K562 (cell line): ENCODE data around the gene CEP192. TPM values are rescaled to one million over a fixed set of nuclear protein-coding genes. Genes with fewer than 3 reads are reported as not detected.

Source experiments
- CBFA2T3 ChIP-seq: fragments of 450-650 bp; IDR thresholded peaks from 2 replicates; pipeline ENCODE4 v1.6.1; 2017
- ETV6 ChIP-seq, 3 experiments: fragments of 150-350 bp in 1 of 3; sonication (generic) in 1 of 3; formaldehyde crosslinking in 1 of 3; IDR thresholded peaks; 2 replicates each; pipeline versions ENCODE4 v1.6.1 to v1.8.0; 2014 to 2022; ENCODE audit warnings: borderline replicate concordance in 2 of 3, low read depth in 2 of 3, antibody characterized with exemption in 1 of 3, low read length in 1 of 3, mild to moderate bottlenecking in 1 of 3, missing genetic modification reagents in 1 of 3
- MAZ ChIP-seq, 2 experiments: fragments of 450-650 bp in 1 of 2; sonication (generic) in 1 of 2; formaldehyde crosslinking; IDR thresholded peaks in 1 of 2; conservative IDR thresholded peaks in 1 of 2; 2 replicates each; pipeline versions ENCODE4 v1.4.0 to v1.5.0; 2020; ENCODE audit warnings: mild to moderate bottlenecking in 1 of 2, missing genetic modification reagents in 1 of 2
- PHB2 ChIP-seq: fragments of 450-650 bp; IDR thresholded peaks from 2 replicates; pipeline ENCODE4 v1.6.1; 2017; ENCODE audit warnings: low read depth
- POLR2B ChIP-seq: fragments of 450-650 bp; IDR thresholded peaks from 2 replicates; pipeline ENCODE4 v1.6.1; 2018; ENCODE audit warnings: low read depth; ENCODE audit not compliant: partially characterized antibody
- RCOR1 ChIP-seq, 2 experiments: IDR thresholded peaks; 2 replicates each; pipeline ENCODE4 v1.6.1; 2012; ENCODE audit warnings: low read depth in 2 of 2, low read length in 2 of 2, borderline replicate concordance in 1 of 2, improper control_type of control experiment in 1 of 2
- SRF ChIP-seq, 2 experiments: fragments of 250-450, 450-650 bp in 1 of 2; sonication (Bioruptor Pico) in 1 of 2; sonication (generic) in 1 of 2; formaldehyde crosslinking; IDR thresholded peaks; 2 replicates each; pipeline versions ENCODE4 v1.5.0 to v1.5.1; 2020 to 2022; ENCODE audit warnings: mild to moderate bottlenecking in 1 of 2, missing genetic modification reagents in 1 of 2
- TAL1 ChIP-seq: fragments of 450-650 bp; IDR thresholded peaks from 2 replicates; pipeline ENCODE4 v1.6.1; 2016; ENCODE audit warnings: mild to moderate bottlenecking
- THRAP3 ChIP-seq: fragments of 450-650 bp; IDR thresholded peaks from 2 replicates; pipeline ENCODE4 v1.6.1; 2016; ENCODE audit warnings: mild to moderate bottlenecking, inconsistent platforms, borderline replicate concordance
- ZFP36 ChIP-seq: fragments of 150-350 bp; IDR thresholded peaks from 2 replicates; pipeline ENCODE4 v1.6.1; 2018; ENCODE audit warnings: low read length, low read depth; ENCODE audit not compliant: partially characterized antibody
- ZNF197 ChIP-seq: fragments of 200-800 bp; sonication (Bioruptor generic); IDR thresholded peaks from 2 replicates; pipeline ENCODE4 v1.6.1; 2016; ENCODE audit warnings: low read depth, missing genetic modification characterization, missing compliant biosample characterization
- ZNF316 ChIP-seq: fragments of 450-650 bp; IDR thresholded peaks from 2 replicates; pipeline ENCODE4 v1.6.1; 2016
- polyA plus RNA-seq, 8 experiments: library from polyadenylated mRNA; depleted of rRNA in 4 of 8; stranded (reverse) in 5 of 8; unstranded in 3 of 8; fragments of >200 nt; fragmentation: Nextera tagmentation in 2 of 8; fragmentation: Illumina TruSeq in 1 of 8; extraction: Ambion mirVana in 2 of 8; extraction: Trizol in 1 of 8; gene quantifications; 2 replicates each; pipeline versions ENCODE4 v1.2.1 to v1.2.3, GENCODE V29; 2011 to 2014; ENCODE audit warnings: inconsistent platforms in 1 of 8, missing spikeins in 1 of 8
- total RNA-seq, 7 experiments: library from RNA; depleted of rRNA in 6 of 7; stranded (reverse); fragments of >200 nt in 6 of 7; fragmentation: Illumina TruSeq in 2 of 7; extraction: Trizol in 2 of 7; gene quantifications; 2 replicates each; pipeline versions ENCODE4 v1.2.1 to v1.2.3, GENCODE V29; 2011 to 2021; ENCODE audit warnings: low replicate concordance in 1 of 7
- TF ChIP-seq, protein P1 (sequence below): fragments of 450-650 bp; IDR thresholded peaks from 2 replicates; pipeline ENCODE4 v1.6.1; 2014; ENCODE audit warnings: low read depth, mild to moderate bottlenecking, moderate library complexity, borderline replicate concordance
- TF ChIP-seq, protein P2 (sequence below): fragments of 450-650 bp; IDR thresholded peaks from 2 replicates; pipeline ENCODE4 v1.6.1; 2016; ENCODE audit warnings: mild to moderate bottlenecking, moderate library complexity
- TF ChIP-seq, protein P3 (sequence below): sonication (generic); formaldehyde crosslinking; IDR thresholded peaks from 2 replicates; pipeline ENCODE4 v1.5.0; 2020; ENCODE audit warnings: missing genetic modification reagents

CEP192 gene
- total and polyA plus RNA-seq, 9 of the 15 experiments (the other 6 are each of a cell fraction or from before 2014, with no cell fraction given) = 14.4 to 54.4 (median 35.8) TPM

DNA sequence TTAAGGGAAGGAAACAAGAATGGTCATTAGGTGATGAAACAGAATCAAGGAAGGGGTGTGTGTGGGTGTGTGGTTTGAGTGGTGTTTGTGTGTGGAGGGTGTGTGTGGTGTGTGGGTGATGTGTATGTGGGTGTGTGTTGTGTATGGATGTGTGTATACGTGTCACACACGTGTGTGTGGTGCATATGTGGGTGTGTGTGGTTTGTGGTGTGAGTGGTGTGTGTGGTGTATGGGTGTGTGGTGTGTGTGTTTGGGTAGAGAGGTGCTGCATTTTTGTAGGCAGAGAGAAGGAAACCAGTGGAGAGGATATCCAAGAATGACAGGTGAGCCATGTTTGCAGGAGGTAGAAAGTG, 1.1 kb upstream of the CEP192 start (continued):
- no peak for TF ChIP-seq MAZ (CRISPR knock-in tag; conservative IDR thresholded peaks at IDR 0.05 in 1 of 2, IDR thresholded peaks at IDR 0.05 in 1 of 2)
- TF ChIP-seq SRF (CRISPR knock-in tag; IDR thresholded peaks at IDR 0.05) = no peak
- peak; percentile 20; the same call in 1 of the 2 replicates for TF ChIP-seq TAL1
- no peak for TF ChIP-seq RCOR1 (IDR thresholded peaks at IDR 0.05; ENCODE audit: borderline replicate concordance in 1 of 2, low read depth in 2 of 2, low read length in 2 of 2)
- TF ChIP-seq ZNF316 = peak; percentile 8; the same call in 1 of the 2 replicates
- no peak for TF ChIP-seq ZFP36
- TF ChIP-seq PHB2 = peak; percentile 69
- no peak for TF ChIP-seq ZNF197 (CRISPR knock-in tag)
- TF ChIP-seq, protein P1, sequence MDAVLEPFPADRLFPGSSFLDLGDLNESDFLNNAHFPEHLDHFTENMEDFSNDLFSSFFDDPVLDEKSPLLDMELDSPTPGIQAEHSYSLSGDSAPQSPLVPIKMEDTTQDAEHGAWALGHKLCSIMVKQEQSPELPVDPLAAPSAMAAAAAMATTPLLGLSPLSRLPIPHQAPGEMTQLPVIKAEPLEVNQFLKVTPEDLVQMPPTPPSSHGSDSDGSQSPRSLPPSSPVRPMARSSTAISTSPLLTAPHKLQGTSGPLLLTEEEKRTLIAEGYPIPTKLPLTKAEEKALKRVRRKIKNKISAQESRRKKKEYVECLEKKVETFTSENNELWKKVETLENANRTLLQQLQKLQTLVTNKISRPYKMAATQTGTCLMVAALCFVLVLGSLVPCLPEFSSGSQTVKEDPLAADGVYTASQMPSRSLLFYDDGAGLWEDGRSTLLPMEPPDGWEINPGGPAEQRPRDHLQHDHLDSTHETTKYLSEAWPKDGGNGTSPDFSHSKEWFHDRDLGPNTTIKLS = peak; percentile 51; the same call in 1 of the 2 replicates
- TF ChIP-seq, protein P2, sequence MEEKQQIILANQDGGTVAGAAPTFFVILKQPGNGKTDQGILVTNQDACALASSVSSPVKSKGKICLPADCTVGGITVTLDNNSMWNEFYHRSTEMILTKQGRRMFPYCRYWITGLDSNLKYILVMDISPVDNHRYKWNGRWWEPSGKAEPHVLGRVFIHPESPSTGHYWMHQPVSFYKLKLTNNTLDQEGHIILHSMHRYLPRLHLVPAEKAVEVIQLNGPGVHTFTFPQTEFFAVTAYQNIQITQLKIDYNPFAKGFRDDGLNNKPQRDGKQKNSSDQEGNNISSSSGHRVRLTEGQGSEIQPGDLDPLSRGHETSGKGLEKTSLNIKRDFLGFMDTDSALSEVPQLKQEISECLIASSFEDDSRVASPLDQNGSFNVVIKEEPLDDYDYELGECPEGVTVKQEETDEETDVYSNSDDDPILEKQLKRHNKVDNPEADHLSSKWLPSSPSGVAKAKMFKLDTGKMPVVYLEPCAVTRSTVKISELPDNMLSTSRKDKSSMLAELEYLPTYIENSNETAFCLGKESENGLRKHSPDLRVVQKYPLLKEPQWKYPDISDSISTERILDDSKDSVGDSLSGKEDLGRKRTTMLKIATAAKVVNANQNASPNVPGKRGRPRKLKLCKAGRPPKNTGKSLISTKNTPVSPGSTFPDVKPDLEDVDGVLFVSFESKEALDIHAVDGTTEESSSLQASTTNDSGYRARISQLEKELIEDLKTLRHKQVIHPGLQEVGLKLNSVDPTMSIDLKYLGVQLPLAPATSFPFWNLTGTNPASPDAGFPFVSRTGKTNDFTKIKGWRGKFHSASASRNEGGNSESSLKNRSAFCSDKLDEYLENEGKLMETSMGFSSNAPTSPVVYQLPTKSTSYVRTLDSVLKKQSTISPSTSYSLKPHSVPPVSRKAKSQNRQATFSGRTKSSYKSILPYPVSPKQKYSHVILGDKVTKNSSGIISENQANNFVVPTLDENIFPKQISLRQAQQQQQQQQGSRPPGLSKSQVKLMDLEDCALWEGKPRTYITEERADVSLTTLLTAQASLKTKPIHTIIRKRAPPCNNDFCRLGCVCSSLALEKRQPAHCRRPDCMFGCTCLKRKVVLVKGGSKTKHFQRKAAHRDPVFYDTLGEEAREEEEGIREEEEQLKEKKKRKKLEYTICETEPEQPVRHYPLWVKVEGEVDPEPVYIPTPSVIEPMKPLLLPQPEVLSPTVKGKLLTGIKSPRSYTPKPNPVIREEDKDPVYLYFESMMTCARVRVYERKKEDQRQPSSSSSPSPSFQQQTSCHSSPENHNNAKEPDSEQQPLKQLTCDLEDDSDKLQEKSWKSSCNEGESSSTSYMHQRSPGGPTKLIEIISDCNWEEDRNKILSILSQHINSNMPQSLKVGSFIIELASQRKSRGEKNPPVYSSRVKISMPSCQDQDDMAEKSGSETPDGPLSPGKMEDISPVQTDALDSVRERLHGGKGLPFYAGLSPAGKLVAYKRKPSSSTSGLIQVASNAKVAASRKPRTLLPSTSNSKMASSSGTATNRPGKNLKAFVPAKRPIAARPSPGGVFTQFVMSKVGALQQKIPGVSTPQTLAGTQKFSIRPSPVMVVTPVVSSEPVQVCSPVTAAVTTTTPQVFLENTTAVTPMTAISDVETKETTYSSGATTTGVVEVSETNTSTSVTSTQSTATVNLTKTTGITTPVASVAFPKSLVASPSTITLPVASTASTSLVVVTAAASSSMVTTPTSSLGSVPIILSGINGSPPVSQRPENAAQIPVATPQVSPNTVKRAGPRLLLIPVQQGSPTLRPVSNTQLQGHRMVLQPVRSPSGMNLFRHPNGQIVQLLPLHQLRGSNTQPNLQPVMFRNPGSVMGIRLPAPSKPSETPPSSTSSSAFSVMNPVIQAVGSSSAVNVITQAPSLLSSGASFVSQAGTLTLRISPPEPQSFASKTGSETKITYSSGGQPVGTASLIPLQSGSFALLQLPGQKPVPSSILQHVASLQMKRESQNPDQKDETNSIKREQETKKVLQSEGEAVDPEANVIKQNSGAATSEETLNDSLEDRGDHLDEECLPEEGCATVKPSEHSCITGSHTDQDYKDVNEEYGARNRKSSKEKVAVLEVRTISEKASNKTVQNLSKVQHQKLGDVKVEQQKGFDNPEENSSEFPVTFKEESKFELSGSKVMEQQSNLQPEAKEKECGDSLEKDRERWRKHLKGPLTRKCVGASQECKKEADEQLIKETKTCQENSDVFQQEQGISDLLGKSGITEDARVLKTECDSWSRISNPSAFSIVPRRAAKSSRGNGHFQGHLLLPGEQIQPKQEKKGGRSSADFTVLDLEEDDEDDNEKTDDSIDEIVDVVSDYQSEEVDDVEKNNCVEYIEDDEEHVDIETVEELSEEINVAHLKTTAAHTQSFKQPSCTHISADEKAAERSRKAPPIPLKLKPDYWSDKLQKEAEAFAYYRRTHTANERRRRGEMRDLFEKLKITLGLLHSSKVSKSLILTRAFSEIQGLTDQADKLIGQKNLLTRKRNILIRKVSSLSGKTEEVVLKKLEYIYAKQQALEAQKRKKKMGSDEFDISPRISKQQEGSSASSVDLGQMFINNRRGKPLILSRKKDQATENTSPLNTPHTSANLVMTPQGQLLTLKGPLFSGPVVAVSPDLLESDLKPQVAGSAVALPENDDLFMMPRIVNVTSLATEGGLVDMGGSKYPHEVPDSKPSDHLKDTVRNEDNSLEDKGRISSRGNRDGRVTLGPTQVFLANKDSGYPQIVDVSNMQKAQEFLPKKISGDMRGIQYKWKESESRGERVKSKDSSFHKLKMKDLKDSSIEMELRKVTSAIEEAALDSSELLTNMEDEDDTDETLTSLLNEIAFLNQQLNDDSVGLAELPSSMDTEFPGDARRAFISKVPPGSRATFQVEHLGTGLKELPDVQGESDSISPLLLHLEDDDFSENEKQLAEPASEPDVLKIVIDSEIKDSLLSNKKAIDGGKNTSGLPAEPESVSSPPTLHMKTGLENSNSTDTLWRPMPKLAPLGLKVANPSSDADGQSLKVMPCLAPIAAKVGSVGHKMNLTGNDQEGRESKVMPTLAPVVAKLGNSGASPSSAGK = peak; percentile 40; the same call in 1 of the 2 replicates
- TF ChIP-seq, protein P3, sequence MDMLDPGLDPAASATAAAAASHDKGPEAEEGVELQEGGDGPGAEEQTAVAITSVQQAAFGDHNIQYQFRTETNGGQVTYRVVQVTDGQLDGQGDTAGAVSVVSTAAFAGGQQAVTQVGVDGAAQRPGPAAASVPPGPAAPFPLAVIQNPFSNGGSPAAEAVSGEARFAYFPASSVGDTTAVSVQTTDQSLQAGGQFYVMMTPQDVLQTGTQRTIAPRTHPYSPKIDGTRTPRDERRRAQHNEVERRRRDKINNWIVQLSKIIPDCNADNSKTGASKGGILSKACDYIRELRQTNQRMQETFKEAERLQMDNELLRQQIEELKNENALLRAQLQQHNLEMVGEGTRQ (CRISPR knock-in tag) = no peak
- peak; percentile 91 for TF ChIP-seq POLR2B
- TF ChIP-seq ETV6 (IDR thresholded peaks at IDR 0.05; ENCODE audit: borderline replicate concordance in 1 of 2, low read depth in 2 of 2, low read length in 1 of 2) = no peak
- no peak for TF ChIP-seq ETV6 (CRISPR knock-in tag; IDR thresholded peaks at IDR 0.05; ENCODE audit: borderline replicate concordance)
- peak; percentile 24; the same call in 1 of the 2 replicates for TF ChIP-seq CBFA2T3
- TF ChIP-seq THRAP3 = peak; percentile 77
